K562 (cell line): ENCODE measurements around the gene CLP1. TPM values are rescaled to one million over a fixed set of nuclear protein-coding genes. Genes with fewer than 3 reads are reported as not detected.

ENCODE experiments used
- ATAC-seq: fragments of 200-7000 bp; cut with Tn5 transposase; 3 replicates; pipeline ENCODE4 v1.9.1; 2020; ENCODE audit warnings: moderate library complexity
- BruUV-seq: library from RNA; stranded (reverse); fragments of 400-500 nt; replicated peaks from 2 replicates; lab custom pipeline; 2021; lab: Mats Ljungman, UMichigan
- CTCF ChIA-PET: fragments of 300-600 bp; formaldehyde crosslinking; extraction: SDS; loops from one replicate; lab custom pipeline; 2021; ENCODE audit warnings: low intra/inter-chr PET ratio; lab: Yijun Ruan, JAX
- POLR2A ChIA-PET: fragments of 300-600, 350-650 bp; sonication (Branson Sonifier 250); formaldehyde crosslinking; extraction: SDS; loops from one replicate; lab custom pipeline; 2021; ENCODE audit warnings: antibody characterized with exemption, inconsistent platforms; lab: Yijun Ruan, JAX
- DNase-seq, 4 experiments: peaks; one replicate each; pipeline versions ENCODE4 v3.0.0 to v3.0.0-alpha.2; 2011 to 2018; ENCODE audit warnings: low spot score in 3 of 4, mixed read lengths in 3 of 4; ENCODE audit errors: extremely low read depth in 1 of 4
- FAIRE-seq: peaks from 2 replicates; lab custom pipeline; 2011; peaks lifted over from hg19 to GRCh38; lab: Jason Lieb, UNC
- H2AFZ ChIP-seq: 2 replicates; pipeline ENCODE4 v1.6.0; 2011; ENCODE audit warnings: low read depth, low read length, control low read depth, inconsistent platforms
- H3K27ac ChIP-seq: fragments of 200-600 bp; 3 replicates; pipeline ENCODE4 v1.8.0; 2011; ENCODE audit warnings: low read depth, mild to moderate bottlenecking, control low read depth, inconsistent platforms, low read length, moderate library complexity, mixed read lengths; ENCODE audit errors: extremely low read depth
- H3K27me3 ChIP-seq, 2 experiments: fragments of 300-600 bp in 1 of 2; 2 replicates in 1 of 2; 3 replicates in 1 of 2; pipeline versions ENCODE4 v1.6.0 to v1.8.0; 2011; ENCODE audit warnings: inconsistent platforms in 2 of 2, low read length in 2 of 2, mild to moderate bottlenecking in 1 of 2, mixed read lengths in 1 of 2, moderate library complexity in 1 of 2; ENCODE audit not compliant: control insufficient read depth in 2 of 2, insufficient read depth in 2 of 2
- H3K36me3 ChIP-seq: fragments of 300-600 bp; 3 replicates; pipeline ENCODE4 v1.8.0; 2011; ENCODE audit warnings: mild to moderate bottlenecking, low read length, inconsistent platforms; ENCODE audit not compliant: control insufficient read depth, insufficient read depth
- H3K4me1 ChIP-seq, 2 experiments: fragments of 200-600 bp in 1 of 2; replicated peaks in 1 of 2; 2 replicates in 1 of 2; 3 replicates in 1 of 2; pipeline versions ENCODE4 v1.5.1 to v1.8.0; 2011; ENCODE audit warnings: inconsistent platforms in 2 of 2, low read length in 2 of 2, mild to moderate bottlenecking in 1 of 2, mixed read lengths in 1 of 2, moderate library complexity in 1 of 2; ENCODE audit not compliant: control insufficient read depth in 2 of 2, insufficient read depth in 2 of 2
- H3K4me2 ChIP-seq: 2 replicates; pipeline ENCODE4 v1.6.1; 2011; ENCODE audit warnings: low read length, control low read depth, inconsistent platforms, mixed read lengths; ENCODE audit not compliant: insufficient read depth
- H3K4me3 ChIP-seq: fragments of 200-600 bp; sonication (generic), shearing (Covaris generic); 2 replicates; pipeline ENCODE4 v1.5.1; 2016; ENCODE audit warnings: control low read depth, inconsistent platforms
- H3K79me2 ChIP-seq: fragments of 200-600 bp; 3 replicates; pipeline ENCODE4 v1.8.0; 2011; ENCODE audit warnings: low read length, inconsistent platforms; ENCODE audit not compliant: control insufficient read depth, insufficient read depth
- H3K9ac ChIP-seq, 2 experiments: 2 replicates each; pipeline versions ENCODE4 v1.6.0 to v1.6.1; 2011; ENCODE audit warnings: low read depth in 2 of 2, low read length in 2 of 2, control low read depth in 1 of 2, inconsistent platforms in 1 of 2, mild to moderate bottlenecking in 1 of 2, mixed read lengths in 1 of 2; ENCODE audit not compliant: insufficient read depth in 1 of 2
- H3K9me1 ChIP-seq: one replicate; pipeline ENCODE4 v1.6.0; 2011; ENCODE audit warnings: inconsistent platforms, mild to moderate bottlenecking, low read length, moderate library complexity; ENCODE audit not compliant: control insufficient read depth, insufficient read depth
- H3K9me3 ChIP-seq: replicated peaks from 2 replicates; pipeline ENCODE4 v1.5.1; 2011; ENCODE audit warnings: low read depth, low read length, inconsistent platforms; ENCODE audit not compliant: control insufficient read depth, insufficient read depth
- H4K20me1 ChIP-seq: replicated peaks from 2 replicates; pipeline ENCODE4 v1.6.1; 2011; ENCODE audit warnings: low read length, inconsistent platforms, mixed read lengths; ENCODE audit not compliant: control insufficient read depth, insufficient read depth
- BRCA1 ChIP-seq, 2 experiments: fragments of 450-650 bp in 1 of 2; sonication (generic) in 1 of 2; formaldehyde crosslinking in 1 of 2; IDR thresholded peaks; 2 replicates each; pipeline versions ENCODE4 v1.5.0 to v1.6.1; 2017 to 2020; ENCODE audit warnings: mild to moderate bottlenecking in 1 of 2, missing genetic modification reagents in 1 of 2
- CGGBP1 ChIP-seq: fragments of 250-450 bp; sonication (Bioruptor Pico); IDR thresholded peaks from 2 replicates; pipeline ENCODE4 v1.9.0; 2021; ENCODE audit warnings: mild to moderate bottlenecking
- FOXA1 ChIP-seq: fragments of 450-650 bp; IDR thresholded peaks from 2 replicates; pipeline ENCODE4 v1.6.1; 2016; ENCODE audit warnings: mild to moderate bottlenecking, borderline replicate concordance
- HDAC3 ChIP-seq: fragments of 450-650 bp; IDR thresholded peaks from 2 replicates; pipeline ENCODE4 v1.6.1; 2018; ENCODE audit warnings: borderline replicate concordance, mild to moderate bottlenecking, moderate library complexity; ENCODE audit not compliant: partially characterized antibody
- HNRNPH1 ChIP-seq: fragments of 200-400 bp; formaldehyde crosslinking; optimal IDR thresholded peaks from 2 replicates; pipeline ENCODE3; 2017; ENCODE audit warnings: low read depth, mild to moderate bottlenecking, low read length, moderate library complexity
- HOMEZ ChIP-seq: fragments of 250-450 bp; sonication (Bioruptor Pico); IDR thresholded peaks from 2 replicates; pipeline ENCODE4 v1.4.0; 2020; ENCODE audit warnings: mild to moderate bottlenecking, moderate library complexity
- LCOR ChIP-seq: sonication (generic); formaldehyde crosslinking; IDR thresholded peaks from 2 replicates; pipeline ENCODE4 v1.8.0; 2022; ENCODE audit warnings: mild to moderate bottlenecking, missing genetic modification reagents
- PML ChIP-seq: IDR thresholded peaks from 2 replicates; pipeline ENCODE4 v1.6.1; 2012; ENCODE audit warnings: low read length, inconsistent platforms
- POLR2B ChIP-seq: fragments of 450-650 bp; IDR thresholded peaks from 2 replicates; pipeline ENCODE4 v1.6.1; 2018; ENCODE audit warnings: low read depth; ENCODE audit not compliant: partially characterized antibody
- POU5F1 ChIP-seq: fragments of 150-350 bp; IDR thresholded peaks from 2 replicates; pipeline ENCODE4 v1.6.1; 2014; ENCODE audit warnings: borderline replicate concordance, low read length, low read depth, mild to moderate bottlenecking; ENCODE audit not compliant: partially characterized antibody
- RBM15 ChIP-seq: fragments of 200-400 bp; formaldehyde crosslinking; IDR thresholded peaks from 2 replicates; pipeline ENCODE4 v1.6.1; 2018; ENCODE audit warnings: mild to moderate bottlenecking, low read length, moderate library complexity; ENCODE audit not compliant: insufficient read depth
- SRF ChIP-seq, 2 experiments: fragments of 250-450, 450-650 bp in 1 of 2; sonication (Bioruptor Pico) in 1 of 2; sonication (generic) in 1 of 2; formaldehyde crosslinking; IDR thresholded peaks; 2 replicates each; pipeline versions ENCODE4 v1.5.0 to v1.5.1; 2020 to 2022; ENCODE audit warnings: mild to moderate bottlenecking in 1 of 2, missing genetic modification reagents in 1 of 2
- SRSF3 ChIP-seq: fragments of 200-400 bp; formaldehyde crosslinking; IDR thresholded peaks from 2 replicates; pipeline ENCODE4 v1.6.1; 2016; ENCODE audit warnings: mild to moderate bottlenecking, low read length, moderate library complexity; ENCODE audit not compliant: insufficient read depth
- TAF7 ChIP-seq: fragments of 450-650 bp; IDR thresholded peaks from 2 replicates; pipeline ENCODE4 v1.6.1; 2016; ENCODE audit warnings: missing genetic modification characterization, missing compliant biosample characterization
- TFAM ChIP-seq: fragments of 250-450 bp; sonication (Bioruptor Pico); conservative IDR thresholded peaks from 2 replicates; pipeline ENCODE4 v1.5.0; 2021; ENCODE audit warnings: mild to moderate bottlenecking, moderate library complexity
- TOE1 ChIP-seq, 2 experiments: fragments of 450-650 bp in 1 of 2; sonication (generic) in 1 of 2; formaldehyde crosslinking in 1 of 2; IDR thresholded peaks; 2 replicates each; pipeline versions ENCODE4 v1.7.1 to v1.8.0; 2016 to 2022; ENCODE audit warnings: borderline replicate concordance in 2 of 2, mild to moderate bottlenecking in 2 of 2, antibody characterized with exemption in 1 of 2, inconsistent platforms in 1 of 2, low read depth in 1 of 2, missing genetic modification reagents in 1 of 2, moderate library complexity in 1 of 2
- ZNF431 ChIP-seq: sonication (generic); formaldehyde crosslinking; IDR thresholded peaks from 2 replicates; pipeline ENCODE4 v1.8.0; 2022; ENCODE audit warnings: mild to moderate bottlenecking, missing genetic modification reagents
- ZNF696 ChIP-seq: fragments of 250-450 bp; sonication (Bioruptor Pico); conservative IDR thresholded peaks from 2 replicates; pipeline ENCODE4 v1.4.0; 2020; ENCODE audit warnings: mild to moderate bottlenecking, moderate library complexity
- ZNF766 ChIP-seq: fragments of 200-800 bp; sonication (Bioruptor generic); conservative IDR thresholded peaks from 2 replicates; pipeline ENCODE4 v1.6.1; 2016; ENCODE audit warnings: missing genetic modification characterization, missing compliant biosample characterization
- WGBS: fragments of 100-300 bp; shearing (Covaris generic); methylation state at CpG from one replicate; pipeline ENCODE4 v1.1.6; 2016; ENCODE audit warnings: low coverage, mixed read lengths; ENCODE audit not compliant: insufficient coverage; ENCODE audit errors: missing lambda C conversion rate; 5-methylcytosine and 5-hydroxymethylcytosine counted together
- in situ Hi-C: fragments of 300-500 bp; cut with MboI; formaldehyde crosslinking; loops from 4 replicates; pipeline ENCODE4 v1.15.0; 2018; ENCODE audit warnings: inconsistent platforms, mixed read lengths
- intact Hi-C: fragments of 100-400 bp; cut with micrococcal nuclease; formaldehyde crosslinking; loops from 2 replicates; pipeline ENCODE4 v1.14.2; 2022
- polyA plus RNA-seq, 8 experiments: library from polyadenylated mRNA; depleted of rRNA in 4 of 8; stranded (reverse) in 5 of 8; unstranded in 3 of 8; fragments of >200 nt; fragmentation: Nextera tagmentation in 2 of 8; fragmentation: Illumina TruSeq in 1 of 8; extraction: Ambion mirVana in 2 of 8; extraction: Trizol in 1 of 8; gene quantifications; 2 replicates each; pipeline versions ENCODE4 v1.2.1 to v1.2.3, GENCODE V29; 2011 to 2014; ENCODE audit warnings: inconsistent platforms in 1 of 8, missing spikeins in 1 of 8
- total RNA-seq, 7 experiments: library from RNA; depleted of rRNA in 6 of 7; stranded (reverse); fragments of >200 nt in 6 of 7; fragmentation: Illumina TruSeq in 2 of 7; extraction: Trizol in 2 of 7; gene quantifications; 2 replicates each; pipeline versions ENCODE4 v1.2.1 to v1.2.3, GENCODE V29; 2011 to 2021; ENCODE audit warnings: low replicate concordance in 1 of 7

CLP1 gene
- total and polyA plus RNA-seq, 9 of the 15 experiments (the other 6 are each of a cell fraction or from before 2014, with no cell fraction given) = 19.1 to 46.2 (median 27.8) TPM

- in situ Hi-C loops = no loop called here
- no peaks in the 10 kb centered on the region for H4K20me1 ChIP-seq
- H3K79me2 ChIP-seq = no peaks in the 10 kb centered on the region
- no peaks in the 10 kb centered on the region for H3K4me1 ChIP-seq
- H3K36me3 ChIP-seq = no peaks in the 10 kb centered on the region
- H3K9me3 ChIP-seq = no peaks in the 10 kb centered on the region
- H3K27ac ChIP-seq = no peak overlapping the region
- H3K4me3 ChIP-seq = no peak overlapping the region
- TF ChIP-seq BRCA1 (IDR thresholded peaks at IDR 0.05) = no peak
- no peak for TF ChIP-seq BRCA1 (CRISPR knock-in tag; IDR thresholded peaks at IDR 0.05)
- no peak for TF ChIP-seq SRSF3
- no peak for TF ChIP-seq TAF7 (tag)
- TF ChIP-seq ZNF431 (CRISPR knock-in tag) = no peak
- no peak for TF ChIP-seq LCOR
- no peak for TF ChIP-seq ZNF766 (CRISPR knock-in tag)
- no peak for TF ChIP-seq PML
- no peak for TF ChIP-seq POLR2B
- TF ChIP-seq HDAC3 = no peak
- no peak for TF ChIP-seq CGGBP1 (CRISPR knock-in tag)
- no peak for TF ChIP-seq POU5F1
- no peak for TF ChIP-seq HNRNPH1
- no peak for TF ChIP-seq ZNF696 (CRISPR knock-in tag)
- no peak for TF ChIP-seq TFAM
- TF ChIP-seq HOMEZ (CRISPR knock-in tag) = no peak
- TF ChIP-seq TOE1 (IDR thresholded peaks at IDR 0.05; ENCODE audit: borderline replicate concordance) = no peak
- no peak for TF ChIP-seq TOE1 (CRISPR knock-in tag; IDR thresholded peaks at IDR 0.05; ENCODE audit: borderline replicate concordance, low read depth)
- TF ChIP-seq RBM15 = no peak
- TF ChIP-seq FOXA1 = no peak
- no peak for TF ChIP-seq SRF (CRISPR knock-in tag; IDR thresholded peaks at IDR 0.05)
- FAIRE-seq (no peak), DNase-seq (no peak), ATAC-seq (no peak)
- peaks cover 44 to 46% of the 10 kb centered on the region in 2 experiments for H3K27me3 ChIP-seq
- H3K9me1 ChIP-seq = no peaks in the 10 kb centered on the region
- WGBS = 0% methylated on average over 4 of the region's 4 CpGs
- no peak overlapping the region for H3K9ac ChIP-seq
- CTCF ChIA-PET = no interaction called here
- intact Hi-C loops = no loop called here
- POLR2A ChIA-PET = interaction anchor here (0.7 to 1.0 kb wide), 2 partner anchors 44 to 395 kb away, joined by 3 to 5 read pairs; no protein-coding TSS in a partner anchor
- no TSS peak for BruUV-seq
- H2AFZ ChIP-seq = no peak overlapping the region
- H3K4me2 ChIP-seq = no peak overlapping the region
These were observed 47.4 kb upstream of the CLP1 start for GRCh38 chr11:57610170-57610569.
